Panc1 (cell line): ENCODE results near the gene EXOSC7.

Experiments used
- SIN3A ChIP-seq: IDR thresholded peaks from 2 replicates; pipeline ENCODE4 v1.6.1; 2012; ENCODE audit warnings: low read depth, mild to moderate bottlenecking, low read length, moderate library complexity, borderline replicate concordance; ENCODE audit not compliant: insufficient read depth
- TF ChIP-seq, protein P1 (sequence below): fragments of 450-650 bp; IDR thresholded peaks from 2 replicates; pipeline ENCODE4 v1.5.1; 2017; ENCODE audit warnings: mild to moderate bottlenecking

DNA sequence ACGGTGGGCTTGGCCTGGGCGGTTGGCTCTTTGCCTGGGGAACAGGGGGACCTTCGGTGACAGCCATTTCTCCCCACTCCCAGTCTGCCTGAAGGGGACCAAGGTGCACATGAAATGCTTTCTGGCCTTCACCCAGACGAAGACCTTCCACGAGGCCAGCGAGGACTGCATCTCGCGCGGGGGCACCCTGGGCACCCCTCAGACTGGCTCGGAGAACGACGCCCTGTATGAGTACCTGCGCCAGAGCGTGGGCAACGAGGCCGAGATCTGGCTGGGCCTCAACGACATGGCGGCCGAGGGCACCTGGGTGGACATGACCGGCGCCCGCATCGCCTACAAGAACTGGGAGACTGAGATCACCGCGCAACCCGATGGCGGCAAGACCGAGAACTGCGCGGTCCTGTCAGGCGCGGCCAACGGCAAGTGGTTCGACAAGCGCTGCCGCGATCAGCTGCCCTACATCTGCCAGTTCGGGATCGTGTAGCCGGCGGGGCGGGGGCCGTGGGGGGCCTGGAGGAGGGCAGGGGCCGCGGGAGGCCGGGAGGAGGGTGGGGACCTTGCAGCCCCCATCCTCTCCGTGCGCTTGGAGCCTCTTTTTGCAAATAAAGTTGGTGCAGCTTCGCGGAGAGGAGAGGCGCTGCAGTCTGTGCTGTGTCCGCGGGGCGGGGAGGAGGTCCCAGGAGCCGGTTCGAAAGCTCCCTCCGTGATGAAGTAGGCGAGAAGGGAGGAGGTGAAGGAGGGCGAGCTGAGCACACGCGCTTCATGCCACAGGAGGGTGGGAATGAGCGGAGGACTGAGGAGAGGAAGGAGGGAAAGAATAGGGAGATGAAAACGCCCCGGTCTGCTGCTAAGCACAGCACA, 59.6 kb downstream of the EXOSC7 start:
- TF ChIP-seq, protein P1, sequence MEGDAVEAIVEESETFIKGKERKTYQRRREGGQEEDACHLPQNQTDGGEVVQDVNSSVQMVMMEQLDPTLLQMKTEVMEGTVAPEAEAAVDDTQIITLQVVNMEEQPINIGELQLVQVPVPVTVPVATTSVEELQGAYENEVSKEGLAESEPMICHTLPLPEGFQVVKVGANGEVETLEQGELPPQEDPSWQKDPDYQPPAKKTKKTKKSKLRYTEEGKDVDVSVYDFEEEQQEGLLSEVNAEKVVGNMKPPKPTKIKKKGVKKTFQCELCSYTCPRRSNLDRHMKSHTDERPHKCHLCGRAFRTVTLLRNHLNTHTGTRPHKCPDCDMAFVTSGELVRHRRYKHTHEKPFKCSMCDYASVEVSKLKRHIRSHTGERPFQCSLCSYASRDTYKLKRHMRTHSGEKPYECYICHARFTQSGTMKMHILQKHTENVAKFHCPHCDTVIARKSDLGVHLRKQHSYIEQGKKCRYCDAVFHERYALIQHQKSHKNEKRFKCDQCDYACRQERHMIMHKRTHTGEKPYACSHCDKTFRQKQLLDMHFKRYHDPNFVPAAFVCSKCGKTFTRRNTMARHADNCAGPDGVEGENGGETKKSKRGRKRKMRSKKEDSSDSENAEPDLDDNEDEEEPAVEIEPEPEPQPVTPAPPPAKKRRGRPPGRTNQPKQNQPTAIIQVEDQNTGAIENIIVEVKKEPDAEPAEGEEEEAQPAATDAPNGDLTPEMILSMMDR, result no peak
- TF ChIP-seq SIN3A, result no peak
